HG03039 (cell line): ENCODE measurements around the gene METTL18.

Experiments
- ATAC-seq: cut with Tn5 transposase; IDR thresholded peaks from one replicate; pipeline ENCODE4 v1.9.1; 2021; ENCODE audit warnings: mild to moderate bottlenecking, moderate library complexity; ENCODE audit not compliant: unreplicated experiment

Gene METTL18

GRCh38 chr1:169786974-169787373 is 7.7 kb downstream of the METTL18 start:
- ATAC-seq = no peak

GRCh38 chr1:169785267-169785666 is 9.4 kb downstream of the METTL18 start:
- no peak for ATAC-seq

- no peak for ATAC-seq
Measured at GRCh38 chr1:169784102-169784501, 10.6 kb downstream of the METTL18 start.

GRCh38 chr1:169782596-169782995 is 12.1 kb downstream of the METTL18 start:
- ATAC-seq = no peak

- ATAC-seq = no peak
Measured at GRCh38 chr1:169779970-169780369, 14.7 kb downstream of the METTL18 start.

DNA sequence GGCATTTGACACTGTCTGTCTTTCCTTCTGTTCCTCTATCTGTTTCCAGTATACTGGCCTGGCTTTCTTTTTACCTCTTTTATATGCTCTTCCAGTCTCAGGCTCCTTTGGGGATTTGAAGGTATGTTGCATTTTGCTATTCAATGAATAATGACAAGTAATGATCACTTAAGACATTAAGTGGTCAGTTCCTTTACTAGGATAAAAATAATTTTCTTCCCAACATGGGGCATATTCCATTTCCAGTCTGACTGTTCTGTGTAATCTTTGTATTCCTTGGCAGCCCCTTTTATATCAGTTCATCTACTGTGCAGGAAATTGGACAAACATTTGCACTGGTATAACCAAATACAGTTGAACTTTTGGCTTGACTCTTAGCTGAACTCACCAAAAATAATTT is 15.6 kb downstream of the METTL18 start:
- ATAC-seq = no peak

GRCh38 chr1:169776440-169776839 is 18.3 kb downstream of the METTL18 start:
- no peak for ATAC-seq

GRCh38 chr1:169768161-169768560 is 26.5 kb downstream of the METTL18 start:
- no peak for ATAC-seq

DNA sequence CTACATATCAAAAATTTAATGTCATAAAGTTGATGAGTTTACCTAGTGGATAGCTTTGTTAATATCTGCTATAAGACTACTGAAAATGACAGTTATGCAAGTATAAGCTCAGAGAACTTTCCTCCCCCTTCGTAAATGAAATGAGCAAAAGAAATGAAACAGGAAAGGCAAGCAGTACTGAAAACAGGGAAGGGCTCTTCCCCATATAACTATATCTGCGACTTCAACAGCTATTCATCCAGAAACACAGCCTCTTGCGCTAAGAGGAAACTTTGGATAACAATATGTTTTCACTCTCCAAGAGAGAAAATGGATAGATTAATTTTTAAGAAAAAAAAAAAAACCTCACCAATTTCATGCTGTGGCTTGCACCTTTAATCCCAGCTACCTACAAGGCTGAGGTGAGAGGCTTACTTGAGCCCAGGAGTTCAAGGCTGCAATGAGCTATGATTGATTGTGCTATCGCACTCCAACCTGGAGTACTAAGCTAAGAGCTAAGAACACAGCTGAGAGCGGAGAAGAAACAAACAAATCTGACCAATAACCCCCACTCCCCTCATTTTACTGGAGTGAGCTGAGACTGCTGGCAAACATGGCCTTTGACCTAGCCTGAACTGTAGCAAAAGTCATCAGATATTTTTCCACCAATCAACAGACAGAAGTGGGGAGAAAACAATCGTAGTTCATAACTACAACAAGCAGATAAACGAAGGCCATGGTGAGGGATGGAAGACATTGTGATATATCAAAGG is 29.0 kb downstream of the METTL18 start:
- ATAC-seq = no peak

DNA sequence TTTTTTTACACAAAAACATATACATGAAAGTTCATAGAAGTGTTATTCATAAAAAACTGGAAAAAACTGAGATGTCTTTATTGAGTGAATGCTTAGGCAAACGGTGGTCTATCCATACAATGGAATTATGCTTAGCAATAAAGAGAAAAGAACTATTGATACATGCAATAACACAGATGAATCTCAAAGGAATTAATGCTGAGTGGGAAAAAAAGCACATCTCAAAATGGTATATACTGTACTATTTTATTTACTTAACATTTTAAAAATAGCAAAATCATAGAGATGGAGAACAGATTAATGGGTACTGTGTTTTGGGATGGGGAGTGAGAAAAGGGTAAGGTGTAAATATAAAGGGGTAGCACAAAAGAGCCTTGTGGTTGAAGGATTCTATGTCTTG is 29.8 kb downstream of the METTL18 start:
- ATAC-seq = no peak

- no peak for ATAC-seq
Measured at GRCh38 chr1:169762699-169763098, 32.0 kb downstream of the METTL18 start.

- ATAC-seq = no peak
Measured at GRCh38 chr1:169759038-169759437, 35.7 kb downstream of the METTL18 start.

GRCh38 chr1:169753549-169753948 is 41.2 kb downstream of the METTL18 start:
- ATAC-seq = no peak

- ATAC-seq = no peak
Measured at GRCh38 chr1:169750041-169750440, 44.7 kb downstream of the METTL18 start.

GRCh38 chr1:169746550-169746949 is 48.2 kb downstream of the METTL18 start:
- ATAC-seq = no peak

GRCh38 chr1:169745015-169745861 is 49.5 kb downstream of the METTL18 start:
- no peak for ATAC-seq
